GM12875 (cell line): ENCODE data around the gene DIP2A.

Experiments
- H3K4me3 ChIP-seq: one replicate; pipeline ENCODE4 v1.5.1; 2011; ENCODE audit warnings: low read depth, low read length, control low read depth
- CTCF ChIP-seq: IDR thresholded peaks from 2 replicates; pipeline ENCODE4 v1.5.1; 2011; ENCODE audit warnings: low read depth, mild to moderate bottlenecking, control low read depth, inconsistent platforms, low read length, moderate library complexity, borderline replicate concordance; ENCODE audit not compliant: insufficient read depth

Gene DIP2A

GRCh38 chr21:46527801-46528200 lies 69.1 kb downstream of the DIP2A start:
- no peak overlapping the region for H3K4me3 ChIP-seq
- TF ChIP-seq CTCF, result no peak

GRCh38 chr21:46532080-46532479 lies 73.4 kb downstream of the DIP2A start:
- no peak for TF ChIP-seq CTCF
- H3K4me3 ChIP-seq, result no peak overlapping the region

GRCh38 chr21:46537026-46537425 lies 78.3 kb downstream of the DIP2A start:
- no peak overlapping the region for H3K4me3 ChIP-seq
- TF ChIP-seq CTCF, result no peak

- no peak overlapping the region for H3K4me3 ChIP-seq
- no peak for TF ChIP-seq CTCF
Measured at GRCh38 chr21:46538262-46538661, 79.6 kb downstream of the DIP2A start.

GRCh38 chr21:46538851-46539666 lies 80.4 kb downstream of the DIP2A start:
- TF ChIP-seq CTCF, result no peak
- H3K4me3 ChIP-seq, result no peak overlapping the region

- TF ChIP-seq CTCF, result no peak
- H3K4me3 ChIP-seq, result no peak overlapping the region
Measured at GRCh38 chr21:46540087-46540710, 81.5 kb downstream of the DIP2A start.
